ENCODE data around the gene CD96.
"Not testable (repeated sequence)": the region's sequence is repeated elsewhere in the genome, so short reads cannot be mapped to it uniquely, and the experiment has no call there.

Gene CD96

DNA sequence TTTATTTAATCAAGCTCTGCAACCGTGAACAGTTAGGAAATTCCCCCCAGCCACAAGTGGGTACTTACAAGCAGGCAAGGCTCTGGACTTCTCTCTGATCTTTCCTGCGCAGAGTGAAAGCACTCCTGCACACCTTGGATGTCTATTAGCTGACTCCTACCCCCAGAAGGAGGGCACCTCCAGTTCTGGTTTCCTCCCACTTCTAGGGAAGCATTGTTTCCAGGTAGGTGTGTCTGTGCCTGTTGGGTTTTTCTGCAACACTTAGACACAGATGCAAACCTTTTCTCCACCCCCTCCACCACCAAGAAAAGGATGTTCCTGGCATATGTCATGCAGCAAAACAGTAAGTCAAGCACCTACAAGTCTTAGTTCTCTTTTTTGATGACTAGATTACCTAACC, 53.2 kb downstream of the CD96 start, which contains the start of gene ZBED2:
TSS of gene ZBED2 (minus strand) at position 115 of the 400 bp plus-strand sequence. CDS start 1,145 bp downstream, outside the sequence.
- peak; percentile 8 for DNase-seq

DNA sequence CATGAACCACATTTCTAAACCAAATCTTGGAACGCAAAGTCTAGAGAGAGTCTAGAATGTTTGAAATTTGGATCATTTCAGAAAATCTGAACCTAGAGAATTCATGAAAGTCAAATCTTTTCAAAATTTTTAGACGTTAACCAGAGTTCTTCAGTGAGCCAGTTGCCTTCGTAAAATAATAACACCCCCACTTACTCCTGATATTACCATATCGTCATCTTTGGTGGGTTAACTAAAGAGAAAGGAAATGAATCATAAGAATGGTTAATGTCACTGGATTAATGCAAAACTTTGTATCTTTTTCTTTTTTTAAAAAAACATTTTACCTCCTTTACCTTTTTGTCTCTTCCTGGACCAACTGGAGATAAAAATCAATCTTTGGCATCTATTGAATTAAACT, 54.3 kb downstream of the CD96 start:
- DNase-seq = no peak

DNA sequence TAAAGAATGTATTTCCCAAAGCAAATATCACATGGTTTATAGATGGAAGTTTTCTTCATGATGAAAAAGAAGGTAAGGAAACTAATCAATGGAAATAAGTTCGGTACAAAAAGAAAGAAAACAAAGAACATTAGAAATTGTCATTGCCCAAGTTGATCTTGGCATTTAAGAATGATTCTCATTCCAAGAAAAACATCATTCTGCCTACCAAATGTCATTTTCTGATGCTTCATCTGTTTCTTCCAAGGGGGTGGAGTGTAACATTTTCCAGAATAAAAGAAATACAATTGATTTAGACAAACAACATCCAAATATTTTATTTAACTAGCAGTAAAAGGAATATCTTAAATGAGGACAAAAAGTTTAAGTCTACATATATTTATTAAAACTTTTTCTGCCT, 56.1 kb downstream of the CD96 start:
- no peak for DNase-seq

DNA sequence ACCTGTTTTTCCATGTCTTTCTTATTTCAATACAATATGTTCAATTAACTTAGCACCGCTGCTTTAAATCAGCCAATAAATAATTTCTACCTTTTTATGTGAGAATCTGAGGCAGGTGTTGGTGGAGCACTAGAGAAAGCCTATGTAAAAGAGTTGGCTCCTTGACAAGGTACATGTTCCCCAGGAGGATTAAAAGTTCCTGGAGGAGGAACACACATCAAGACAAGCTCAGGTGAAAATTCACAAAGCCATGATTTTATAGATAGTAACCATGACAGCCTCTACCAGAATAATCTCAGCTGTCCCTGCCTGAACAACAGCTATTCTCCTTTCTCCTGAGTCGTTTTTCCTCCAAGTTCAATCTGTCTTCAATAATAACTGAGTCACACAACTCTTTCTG, 56.6 kb downstream of the CD96 start:
- no peak for DNase-seq

DNA sequence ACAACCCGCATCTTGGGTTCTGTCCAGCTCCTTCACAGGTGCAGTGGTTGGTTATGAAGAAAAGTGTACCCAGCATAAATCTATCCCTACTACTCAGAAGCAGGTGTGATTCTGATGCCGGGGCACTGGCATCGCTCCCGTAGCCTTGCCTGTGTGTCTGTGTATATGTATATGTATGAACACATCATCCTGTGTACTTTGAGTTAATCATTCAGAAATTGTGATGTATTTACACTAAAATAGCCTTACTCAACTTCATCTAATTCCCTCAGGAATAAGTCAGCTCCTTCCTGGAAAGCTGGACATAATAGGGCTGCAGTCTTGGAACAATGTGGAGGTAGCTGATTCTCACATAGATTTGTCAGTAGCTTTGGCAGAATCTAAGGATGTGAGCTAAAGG, 59.8 kb downstream of the CD96 start:
- DNase-seq = no peak

DNA sequence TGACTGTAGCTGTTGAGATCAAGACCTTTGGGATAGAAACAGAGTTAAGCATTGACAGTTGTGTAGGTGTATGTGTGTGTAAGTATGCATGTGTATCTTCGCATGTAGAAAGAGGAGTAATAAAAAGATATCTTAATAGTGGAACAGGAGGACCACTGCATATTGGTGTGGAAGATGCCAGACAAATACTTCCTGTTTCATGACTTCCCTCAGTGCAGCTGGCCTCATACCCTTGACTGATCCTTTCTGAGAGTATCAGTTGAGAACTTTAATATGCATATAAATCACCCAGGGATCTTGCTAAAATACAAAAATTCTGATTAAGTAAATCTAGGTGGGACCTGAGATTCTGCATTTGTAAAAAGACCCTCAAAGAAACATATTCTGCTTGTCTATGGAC, 61.7 kb downstream of the CD96 start:
- no peak for DNase-seq

DNA sequence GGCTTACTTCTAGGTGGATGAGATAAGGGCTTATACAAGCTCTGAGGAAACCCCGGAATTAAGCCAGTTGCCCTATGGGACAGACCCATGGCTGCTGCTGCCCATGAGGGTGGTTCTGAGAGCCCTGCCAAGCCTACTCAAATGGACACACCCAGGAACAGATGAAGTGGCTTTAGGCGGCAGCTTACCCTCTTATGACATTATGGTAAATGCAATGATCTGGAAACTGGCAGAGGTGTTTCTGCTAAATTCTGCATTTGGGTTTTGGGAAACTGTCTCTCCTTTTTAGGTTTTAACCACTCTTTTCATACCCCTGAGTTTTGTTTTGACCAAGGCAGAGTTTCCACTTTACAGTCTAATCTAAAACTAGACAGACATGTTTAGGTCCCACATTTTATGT, 62.1 kb downstream of the CD96 start:
- DNase-seq = peak; percentile 19

DNA sequence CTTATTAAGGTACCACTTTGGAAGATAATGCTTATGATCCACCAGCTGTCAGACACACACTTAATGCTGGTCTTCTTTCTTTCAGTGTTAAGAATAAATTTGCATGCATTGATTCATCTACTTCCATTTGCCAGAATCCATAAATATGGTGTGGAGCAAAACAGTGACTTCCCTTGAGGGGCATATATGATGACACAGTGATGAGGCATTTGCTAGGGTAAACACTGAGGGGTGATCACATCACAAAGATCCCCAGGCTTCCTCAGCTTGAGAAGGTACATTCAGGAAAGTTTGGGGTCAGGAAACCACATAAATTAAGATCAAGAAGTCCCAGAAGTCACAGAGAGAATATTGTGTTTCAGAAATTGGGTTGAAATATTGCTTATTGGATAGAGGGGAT, 63.0 kb downstream of the CD96 start:
- DNase-seq = no peak

DNA sequence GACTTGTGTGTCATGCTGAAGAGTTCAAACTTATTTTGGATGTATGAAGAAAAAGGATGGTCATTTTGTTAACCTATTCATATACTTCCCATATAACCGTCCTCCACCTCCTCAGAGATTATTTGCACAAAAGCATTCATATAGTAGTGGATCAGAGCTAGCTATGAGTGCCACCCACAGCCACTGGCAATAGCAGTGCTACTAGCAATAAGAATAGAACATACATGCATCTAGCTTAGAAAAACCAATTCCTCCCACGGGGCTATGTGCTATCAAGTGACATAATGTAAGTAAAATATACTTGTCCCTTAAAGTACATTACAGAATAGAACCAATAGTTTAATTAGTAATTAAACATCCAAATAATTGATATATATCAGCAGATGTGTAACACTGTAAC, 63.5 kb downstream of the CD96 start:
- DNase-seq = no peak

DNA sequence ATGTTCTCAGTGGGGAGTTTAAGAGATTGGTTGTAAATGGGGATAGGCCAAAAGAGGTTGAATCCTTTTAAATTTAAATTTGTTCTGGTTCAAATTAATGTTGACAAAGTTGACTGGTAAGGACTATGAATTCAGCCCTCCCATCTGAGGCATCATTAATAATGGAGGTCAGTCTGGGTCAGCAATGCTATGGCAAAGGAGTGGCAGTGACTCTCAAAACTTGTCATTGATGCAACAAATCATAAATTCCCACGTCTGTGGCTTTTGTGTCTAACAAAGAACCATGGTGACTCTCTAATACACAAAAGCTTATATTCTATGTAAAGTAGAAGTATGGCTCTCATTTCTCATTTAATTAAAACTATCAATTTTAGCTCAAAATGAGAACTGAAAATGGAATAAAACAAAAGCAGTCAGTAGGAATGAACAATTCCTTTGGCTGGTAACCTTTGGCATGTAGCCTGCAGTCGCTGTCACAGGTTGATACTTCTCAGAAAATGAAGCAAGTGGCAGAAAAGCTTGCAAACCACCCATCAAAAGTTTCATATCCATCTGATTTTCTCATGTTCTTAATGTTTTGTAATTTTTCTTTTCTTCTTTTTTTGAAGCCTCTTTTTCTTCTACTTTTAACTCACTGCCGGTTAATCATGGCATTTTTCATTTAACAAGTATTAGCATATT, 65.4 kb downstream of the CD96 start:
- DNase-seq = no peak

DNA sequence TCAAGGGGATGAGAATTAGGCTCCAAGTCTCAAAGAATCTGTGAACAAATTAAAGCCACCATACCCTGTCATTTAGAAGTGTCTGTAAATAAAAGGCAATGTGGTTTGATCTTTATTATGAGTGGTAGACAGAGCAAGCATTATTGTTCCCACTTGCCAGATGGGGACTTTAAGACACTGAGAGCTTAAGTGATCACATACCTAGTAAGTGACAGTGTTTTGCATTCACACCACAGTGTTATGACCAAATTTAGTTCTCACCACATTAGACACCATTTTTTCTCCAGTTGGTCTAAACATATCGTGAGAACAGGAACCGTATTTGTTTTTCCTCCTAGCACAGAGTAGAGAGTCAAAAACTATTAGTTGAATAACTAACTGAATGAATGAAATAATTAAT, 66.4 kb downstream of the CD96 start:
- no peak for DNase-seq

DNA sequence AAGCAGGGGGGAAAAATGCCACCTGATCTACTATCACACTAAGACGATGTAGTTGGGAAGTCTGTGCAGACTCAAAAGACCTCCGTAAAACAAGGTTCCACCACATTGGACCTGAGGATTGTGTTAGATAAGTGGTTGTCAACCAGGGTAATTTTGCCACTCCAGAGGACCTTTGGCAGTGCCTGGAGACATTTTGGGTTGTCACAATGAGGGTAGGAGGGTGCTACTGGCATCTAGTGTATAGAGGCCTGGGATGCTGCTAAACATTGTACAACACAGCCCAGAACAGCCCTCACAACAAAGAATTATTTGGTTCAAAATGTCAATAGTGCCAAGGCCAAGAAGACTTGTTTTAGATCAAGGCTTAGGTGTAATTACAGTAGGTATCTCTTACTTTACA, 67.7 kb downstream of the CD96 start:
- no peak for DNase-seq

DNA sequence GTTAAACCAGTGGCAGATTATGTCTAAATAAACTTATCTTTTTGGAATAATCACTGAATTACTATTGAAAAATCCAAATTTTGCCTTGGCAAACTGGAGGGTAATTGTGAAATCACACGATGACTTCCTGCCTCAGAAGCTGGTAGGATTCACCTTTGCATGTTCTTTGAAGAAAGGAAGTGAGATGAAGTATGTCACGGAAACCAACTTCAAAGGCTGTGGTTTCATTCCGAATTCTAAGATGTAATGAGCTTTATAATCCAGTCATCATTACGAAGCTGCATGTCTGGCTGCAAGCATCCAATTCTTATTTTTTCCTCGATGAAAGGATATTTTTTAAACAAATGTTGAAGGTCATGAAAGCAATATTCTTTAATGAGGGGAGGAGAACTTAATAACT, 68.2 kb downstream of the CD96 start:
- DNase-seq = peak; percentile 13

DNA sequence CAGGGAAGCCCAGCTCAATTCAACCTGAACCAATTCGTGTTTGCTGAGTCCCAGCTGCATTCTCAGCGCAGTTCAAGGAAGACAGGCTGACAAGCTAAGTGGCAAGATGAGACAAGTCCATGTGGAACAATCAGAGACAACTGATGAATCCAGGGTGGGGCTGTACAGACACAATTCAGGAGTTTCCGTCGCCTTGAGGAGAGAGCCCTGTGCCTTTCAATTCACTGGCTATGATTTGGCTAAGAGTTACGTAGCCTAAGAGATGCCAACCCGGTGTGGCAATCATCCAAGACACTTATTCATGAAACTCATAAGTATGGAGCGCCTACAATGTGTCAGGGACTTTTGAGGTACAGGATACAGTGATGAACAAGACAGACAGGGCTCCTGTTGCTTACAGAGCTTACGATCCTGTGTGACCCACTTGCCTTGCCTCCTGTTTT, 68.6 kb downstream of the CD96 start:
- peak; percentile 9 for DNase-seq

DNA sequence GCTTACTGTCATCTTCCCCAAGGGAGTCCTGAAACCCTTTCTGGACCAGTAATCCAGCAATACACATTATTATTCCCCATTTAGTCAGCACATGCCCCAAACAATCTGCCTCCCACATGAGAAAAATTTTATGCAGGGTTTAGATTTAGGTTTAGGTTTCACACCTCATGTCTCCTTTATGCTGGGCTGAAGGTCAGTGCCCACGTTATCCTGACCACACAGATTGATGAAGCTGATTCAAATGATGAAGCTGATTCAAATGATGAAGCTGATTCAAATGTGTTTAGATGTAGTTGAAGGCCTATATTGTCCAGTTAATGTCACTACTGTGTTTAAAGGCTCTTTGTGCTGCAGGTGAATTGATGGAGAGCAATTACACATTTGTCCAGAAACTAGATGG, 71.3 kb downstream of the CD96 start:
- DNase-seq = no peak

DNA sequence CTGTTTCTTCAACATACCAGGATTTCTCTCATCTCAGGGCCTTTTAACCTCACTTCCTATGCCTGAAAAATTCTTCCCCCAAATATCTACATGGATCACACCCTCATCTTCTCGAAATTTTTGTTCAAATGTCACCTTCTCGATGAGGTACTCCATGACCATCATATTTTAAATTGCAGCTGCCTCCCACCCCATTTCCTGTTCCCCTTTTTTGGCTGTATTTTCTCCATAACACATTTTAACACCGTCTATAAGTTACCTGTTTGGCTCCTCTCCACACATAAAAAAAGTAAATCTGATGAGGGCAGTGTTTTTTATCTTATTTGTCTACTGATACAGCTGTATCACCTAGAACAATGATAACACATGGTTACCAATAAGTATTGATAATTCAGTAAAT, 73.9 kb downstream of the CD96 start:
- DNase-seq = no peak

DNA sequence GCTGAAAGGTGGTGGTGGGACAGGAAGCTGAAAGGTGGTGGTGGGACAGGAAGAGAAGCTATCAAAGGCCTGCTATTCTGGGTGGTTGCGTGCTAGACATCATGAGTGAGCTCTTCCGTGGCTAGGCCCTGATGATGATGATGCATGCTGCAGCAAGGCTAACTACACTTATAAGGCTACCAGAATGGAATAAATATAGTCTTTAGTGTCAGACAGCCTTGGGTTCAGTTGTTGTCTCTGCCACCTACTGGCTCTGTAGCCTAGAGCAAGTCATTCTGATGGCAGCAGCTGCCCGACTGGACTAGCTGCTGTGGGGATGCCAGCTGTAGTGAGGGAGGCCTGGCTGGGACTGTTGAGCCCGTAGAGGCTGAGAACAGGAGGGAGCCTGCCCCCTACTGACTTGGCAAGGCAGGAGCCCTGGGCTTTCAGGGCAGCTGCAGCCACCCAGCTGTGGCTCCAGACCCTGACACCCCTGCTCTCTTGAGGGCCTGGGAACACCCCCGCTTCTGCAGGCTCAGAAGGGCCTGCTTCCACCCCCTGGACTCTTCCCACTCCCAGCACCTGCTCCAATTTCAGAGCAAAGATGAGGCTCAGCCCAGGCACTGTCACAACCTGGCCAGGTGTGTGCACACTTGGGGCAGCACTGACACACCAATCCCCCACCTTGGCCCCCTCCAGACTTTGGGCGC, 74.6 kb downstream of the CD96 start:
- DNase-seq = peak; percentile 79

DNA sequence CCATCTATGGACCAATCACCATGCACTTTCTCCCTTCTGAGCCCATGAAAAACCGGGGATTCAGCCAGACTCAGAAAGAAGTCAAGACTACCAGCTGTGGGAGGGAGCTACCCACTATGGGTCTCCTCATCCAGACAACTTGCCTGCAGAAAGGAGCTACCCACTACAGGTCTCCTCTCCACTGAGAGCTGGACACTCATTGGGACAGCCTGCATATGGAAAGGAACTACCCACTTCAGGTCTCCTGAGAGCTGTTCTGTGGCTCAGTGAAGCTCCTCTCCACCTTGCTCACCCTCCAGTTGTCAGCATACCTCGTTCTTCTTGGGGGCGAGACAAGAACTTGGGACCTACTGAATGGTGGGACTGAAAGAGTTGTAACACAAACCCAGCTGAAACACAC, 75.4 kb downstream of the CD96 start:
- no peak for DNase-seq

DNA sequence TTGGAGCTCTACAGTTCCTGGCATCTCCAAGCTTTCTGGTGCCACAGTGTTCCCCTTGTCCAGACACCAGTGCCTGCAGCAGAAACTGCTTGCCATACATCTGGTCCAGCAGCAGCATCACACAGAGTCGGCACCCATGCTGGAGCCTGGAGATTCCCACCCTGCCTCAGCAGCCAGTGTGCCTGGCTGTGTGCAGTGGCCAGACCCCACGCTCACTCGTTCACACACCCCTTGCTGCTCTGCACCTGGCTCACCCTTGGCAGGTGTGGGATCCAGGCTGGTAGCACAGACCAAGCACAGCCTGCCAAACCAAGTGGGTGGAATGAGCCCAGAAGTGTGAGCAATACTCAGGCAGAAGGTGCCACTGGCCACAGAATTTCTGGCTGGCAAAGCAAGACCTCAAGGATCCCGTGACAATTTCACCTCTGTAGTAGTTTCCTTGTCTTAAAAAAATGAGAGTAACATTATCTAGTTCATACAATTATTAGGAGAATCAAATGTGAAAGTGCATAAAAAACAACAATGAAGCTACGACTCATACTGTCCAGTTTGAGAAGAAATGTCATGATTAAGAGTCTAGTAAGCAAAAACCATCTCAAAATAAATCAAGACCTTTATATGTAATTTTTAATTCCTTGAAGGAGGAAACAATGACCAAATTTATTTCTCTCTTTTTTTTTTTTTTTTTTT, 76.1 kb downstream of the CD96 start:
- no peak for DNase-seq

DNA sequence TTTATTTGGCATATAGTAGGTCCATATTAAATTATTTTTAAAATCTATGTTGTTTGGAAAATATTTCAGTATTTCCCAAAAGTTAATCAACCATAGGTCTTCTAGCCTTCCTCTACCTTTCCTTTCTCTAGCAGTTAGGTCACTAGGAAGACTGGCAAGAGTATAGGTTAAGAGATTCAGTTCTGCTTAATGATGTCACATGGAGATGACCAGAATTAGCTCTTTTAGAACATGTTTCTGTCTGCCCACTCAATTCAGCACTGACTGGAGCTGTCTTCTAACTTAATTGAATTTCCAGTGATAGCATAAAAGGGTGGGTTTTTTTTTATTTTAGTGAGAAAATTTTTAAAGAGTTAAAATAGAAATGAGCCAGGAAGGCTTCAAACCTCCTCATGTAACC, 76.9 kb downstream of the CD96 start:
- no peak for DNase-seq

DNA sequence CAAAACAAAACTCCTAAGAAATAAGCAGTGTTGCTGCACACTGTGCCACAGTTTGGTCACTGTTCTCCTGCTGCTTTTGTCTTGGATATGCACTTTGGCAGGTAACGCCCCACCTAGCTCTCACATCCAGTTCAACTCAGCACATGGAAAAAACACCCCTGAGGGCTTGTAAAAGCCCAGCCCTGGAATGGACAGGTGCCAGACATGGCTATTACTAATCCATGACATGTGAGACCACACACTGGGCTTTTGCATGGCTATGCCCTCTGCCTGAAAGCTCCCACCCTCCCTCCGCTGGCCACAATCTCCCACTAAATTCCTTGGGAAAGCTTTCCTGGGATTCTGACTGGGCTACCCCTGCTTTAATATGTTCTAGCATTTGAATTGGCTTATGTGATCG, 77.8 kb downstream of the CD96 start:
- DNase-seq = no peak

DNA sequence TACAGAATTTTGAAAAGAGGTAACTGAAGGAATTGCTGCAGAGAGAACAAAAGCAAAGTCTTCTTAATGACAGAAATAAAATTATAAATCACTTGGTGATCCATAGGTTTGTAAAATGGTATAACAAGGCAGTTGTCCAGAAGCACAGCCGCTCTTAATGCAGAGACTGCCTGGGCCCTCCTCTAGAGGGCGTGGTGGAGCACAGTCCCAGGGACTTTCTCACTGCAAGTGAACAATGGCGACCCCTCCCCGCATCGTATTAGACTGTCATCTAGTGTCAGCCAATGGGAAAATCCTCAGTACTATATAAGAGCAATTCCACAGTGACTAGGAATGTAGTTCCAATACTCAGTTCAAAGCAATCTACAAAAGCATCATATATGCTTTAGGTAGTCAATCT, 79.5 kb downstream of the CD96 start:
- peak; percentile 2 for DNase-seq

DNA sequence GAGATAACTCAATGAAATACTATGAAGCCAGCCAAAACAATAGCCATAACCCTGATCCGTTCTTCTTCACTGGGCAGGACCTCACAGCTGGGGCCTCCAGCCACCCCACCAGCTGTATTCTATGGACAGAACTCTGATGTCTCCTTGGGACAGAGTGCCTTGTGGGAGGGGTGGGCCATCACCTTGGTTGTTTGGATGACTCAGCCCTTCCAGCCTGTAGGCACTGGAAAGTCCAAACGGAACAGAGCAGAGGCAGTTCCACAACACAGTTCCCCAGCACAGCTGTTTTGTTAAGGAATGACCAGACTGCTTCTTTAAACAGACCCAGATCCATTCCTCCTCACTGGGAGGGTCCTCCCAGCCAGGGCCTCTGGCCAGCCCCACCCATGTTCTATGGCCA, 85.1 kb downstream of the CD96 start:
- DNase-seq = no peak

DNA sequence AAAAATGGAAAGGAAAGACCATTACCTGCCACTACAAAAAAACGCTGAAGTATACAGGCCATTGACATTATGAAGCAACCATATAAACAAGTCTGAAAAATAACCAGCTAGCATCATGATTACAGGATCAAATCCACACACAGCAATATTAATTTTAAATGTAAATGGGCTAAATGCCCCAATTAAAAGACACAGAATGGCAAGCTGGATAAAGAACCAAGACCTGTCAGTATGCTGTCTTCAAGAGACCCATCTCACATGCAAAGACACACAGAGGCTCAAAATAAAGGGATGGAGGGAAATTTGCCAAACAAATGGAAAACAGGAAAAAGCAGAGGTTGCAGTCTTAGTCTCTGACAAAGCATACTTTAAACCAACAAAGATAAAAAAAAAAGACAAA, 87.0 kb downstream of the CD96 start:
- not testable (repeated sequence) for DNase-seq

Measured in stimulated activated naive CD4-positive, alpha-beta T cell treated with Interleukin-2 at 50 U/mL for 16 hours (primary cell).